HS-27A (cell line): ENCODE data around the gene FOXL1.

Experiments used
- DNase-seq: peaks from one replicate; pipeline ENCODE4 v3.0.0-alpha.2; 2012; ENCODE audit warnings: low read depth, missing footprints

The FOXL1 gene

DNA sequence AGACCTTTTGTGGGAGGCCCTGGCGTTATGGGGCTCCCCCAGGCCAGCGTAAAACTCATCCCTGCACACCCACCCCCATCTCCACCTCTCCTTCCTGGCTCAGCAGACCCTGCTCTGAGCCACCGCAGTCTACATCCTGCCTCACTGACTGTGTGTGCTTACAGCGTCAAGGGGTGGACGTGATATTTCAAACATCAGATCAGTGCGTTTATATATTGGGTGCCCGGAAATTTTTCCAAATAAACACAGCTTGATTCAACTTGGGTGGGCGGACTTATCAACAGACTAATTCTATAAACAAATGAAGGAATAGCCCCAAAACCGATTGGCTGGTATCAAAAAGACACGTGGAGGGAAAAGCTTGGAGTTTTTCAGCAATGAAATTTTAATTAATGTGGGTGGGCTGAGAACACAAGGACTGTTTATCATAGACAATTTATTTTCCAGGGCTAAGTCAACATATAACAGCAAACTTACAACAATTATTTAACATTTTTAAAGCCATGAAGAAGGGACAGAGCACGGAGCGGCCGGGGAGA lies at the start of gene FOXL1:
FOXL1 (plus strand) TSS at position 489 of the 539 bp plus-strand sequence. CDS start 175 bp downstream, outside the sequence.
- DNase-seq: no peak

- DNase-seq: no peak
Observed at GRCh38 chr16:86529160-86529559, 49.2 kb upstream of the FOXL1 start.

DNA sequence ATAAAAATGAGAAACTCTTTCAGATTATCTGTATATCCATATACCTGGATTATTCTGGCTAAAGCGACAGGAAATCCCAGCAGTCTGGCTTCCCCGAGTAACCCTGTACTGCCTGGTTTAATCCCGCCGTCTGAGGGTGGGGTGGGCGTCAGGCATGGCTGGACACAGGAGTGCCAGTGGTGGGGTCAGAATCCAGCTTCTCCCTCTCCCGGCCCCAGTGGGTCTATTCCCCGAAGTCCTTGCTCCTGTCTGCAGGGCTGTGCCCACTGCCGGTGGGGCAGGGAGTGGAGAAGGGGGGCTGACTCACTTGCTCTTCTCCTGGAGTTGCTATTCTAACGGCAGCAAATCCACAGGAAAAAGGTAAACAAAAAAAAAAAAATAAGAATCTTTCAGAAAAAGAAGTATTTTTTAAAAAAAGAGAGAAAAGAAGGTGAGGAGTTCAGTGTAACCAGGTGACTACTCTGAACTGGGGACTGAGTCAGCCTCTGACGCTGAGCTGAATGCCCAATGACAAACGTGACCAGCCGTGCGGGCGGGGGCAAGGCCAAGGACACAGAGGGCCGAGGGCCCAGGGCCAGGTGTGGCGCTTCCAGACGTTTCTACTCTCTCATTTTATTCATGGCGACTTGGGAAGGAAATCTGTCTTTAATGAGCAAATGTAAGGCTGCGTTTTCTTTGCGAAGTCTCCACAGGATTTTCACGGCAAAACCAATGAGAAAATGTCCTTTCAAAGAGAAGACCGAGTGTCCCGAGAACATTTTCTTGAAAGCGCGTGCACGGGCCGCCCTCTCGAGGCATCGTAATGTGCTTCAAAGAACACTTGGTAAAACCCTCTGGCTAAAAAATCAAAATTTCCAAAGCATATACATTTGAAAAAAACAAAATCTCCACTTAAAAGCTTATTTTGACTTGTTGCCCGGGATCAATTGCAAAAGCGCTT lies 47.8 kb upstream of the FOXL1 start:
- DNase-seq: no peak

DNA sequence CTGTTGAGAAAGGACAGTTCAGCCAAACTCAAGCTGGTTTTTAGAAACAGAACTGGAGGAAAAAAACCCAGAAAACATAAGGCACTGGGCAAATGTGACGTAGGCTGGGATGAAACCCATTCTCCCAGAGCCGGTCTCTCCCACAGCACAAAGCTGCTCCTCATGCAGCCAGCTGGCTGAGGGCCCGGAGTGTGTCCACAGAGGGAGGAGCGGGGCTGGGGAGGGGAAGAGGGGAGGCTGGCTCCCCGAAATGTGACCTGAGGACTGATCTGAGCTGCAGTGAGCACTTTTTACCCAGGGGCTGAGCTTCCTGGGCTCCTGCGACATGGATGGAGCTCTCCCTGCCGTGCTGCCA lies 47.2 kb upstream of the FOXL1 start:
- no peak for DNase-seq

GRCh38 chr16:86531641-86532525 lies 46.5 kb upstream of the FOXL1 start:
- DNase-seq: no peak

- DNase-seq: no peak
Observed at GRCh38 chr16:86532526-86532815, 45.9 kb upstream of the FOXL1 start.

DNA sequence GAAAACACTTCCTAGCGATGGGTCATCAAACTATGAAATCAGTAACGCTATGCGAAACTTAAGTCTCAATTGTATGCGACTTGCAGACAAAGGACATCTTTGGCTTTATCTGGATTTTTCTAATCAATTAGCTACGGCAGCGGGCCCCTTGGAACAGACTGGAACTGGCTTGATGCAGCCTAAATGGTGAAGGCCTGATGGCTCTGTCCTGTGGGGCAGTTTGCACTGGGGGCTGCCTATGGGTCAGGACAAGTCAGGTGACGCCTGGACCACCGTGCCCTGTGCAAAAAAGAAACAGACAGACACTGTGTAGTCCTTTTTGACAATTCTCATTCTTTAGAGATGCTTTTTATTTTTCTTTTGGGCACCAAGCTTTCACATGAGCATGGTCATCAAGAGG lies 45.3 kb upstream of the FOXL1 start:
- DNase-seq: no peak

GRCh38 chr16:86533767-86534351 lies 44.5 kb upstream of the FOXL1 start:
- DNase-seq: no peak

DNA sequence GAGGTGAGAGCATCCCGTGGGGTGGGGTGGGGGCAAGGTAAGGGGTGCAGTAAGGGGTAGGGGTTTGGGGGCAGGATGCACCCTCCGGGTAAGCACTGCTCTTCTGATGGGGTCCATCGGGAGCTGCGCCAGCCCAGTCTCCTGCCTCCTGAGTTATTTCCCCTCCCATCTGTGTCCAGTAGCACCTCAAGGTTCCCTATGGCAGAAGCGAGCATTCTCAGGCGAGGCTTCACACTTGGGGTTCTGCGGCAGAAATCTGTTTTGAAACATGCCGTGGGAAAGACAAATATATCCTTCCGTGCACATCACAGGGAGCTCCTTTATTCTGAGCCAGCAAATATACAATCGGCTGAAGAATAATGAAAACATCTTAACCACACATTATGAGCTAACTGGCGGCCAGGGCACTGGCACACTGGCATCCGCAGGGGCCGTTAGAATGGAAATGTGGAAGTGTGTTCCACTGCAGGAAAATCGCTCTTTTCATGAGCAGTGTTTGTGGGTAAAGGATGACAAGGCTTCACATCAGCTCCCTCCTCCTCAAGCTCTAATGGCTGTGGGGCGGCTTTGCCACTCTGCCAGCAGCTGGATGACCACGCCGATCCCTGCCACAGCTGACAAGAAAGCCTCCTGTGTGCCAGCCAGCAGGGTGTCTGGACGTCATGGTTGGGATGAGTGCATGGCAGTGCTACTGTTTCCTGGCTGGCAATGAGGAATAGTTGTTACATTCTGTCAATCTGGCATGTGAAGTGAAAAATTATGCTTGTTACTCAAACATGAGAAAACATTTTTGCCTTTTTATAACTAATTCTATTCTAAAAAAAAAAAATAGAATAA lies 43.4 kb upstream of the FOXL1 start:
- no peak for DNase-seq

DNA sequence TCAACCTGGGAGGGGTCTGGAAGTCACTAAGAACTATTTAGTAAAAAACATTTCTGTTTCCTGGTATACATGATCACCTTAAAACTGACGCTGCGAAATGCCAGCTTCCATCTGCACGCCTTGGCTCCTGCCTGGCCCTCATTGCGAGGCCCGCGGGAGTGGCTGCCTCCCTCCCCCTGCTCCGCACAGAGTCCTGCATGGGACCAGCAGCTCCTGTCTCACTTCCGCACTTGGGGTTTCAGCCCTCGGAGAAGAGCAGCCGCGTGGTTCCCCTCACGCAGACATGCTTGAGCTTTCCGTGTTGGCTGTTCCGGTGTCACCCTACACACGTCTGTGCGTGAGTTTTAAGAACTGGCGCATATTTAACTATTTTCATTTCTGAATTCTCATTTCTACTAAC lies 41.7 kb upstream of the FOXL1 start:
- no peak for DNase-seq

GRCh38 chr16:86537486-86537885 lies 40.9 kb upstream of the FOXL1 start:
- DNase-seq: no peak

GRCh38 chr16:86538196-86538780 lies 40.1 kb upstream of the FOXL1 start:
- no peak for DNase-seq

DNA sequence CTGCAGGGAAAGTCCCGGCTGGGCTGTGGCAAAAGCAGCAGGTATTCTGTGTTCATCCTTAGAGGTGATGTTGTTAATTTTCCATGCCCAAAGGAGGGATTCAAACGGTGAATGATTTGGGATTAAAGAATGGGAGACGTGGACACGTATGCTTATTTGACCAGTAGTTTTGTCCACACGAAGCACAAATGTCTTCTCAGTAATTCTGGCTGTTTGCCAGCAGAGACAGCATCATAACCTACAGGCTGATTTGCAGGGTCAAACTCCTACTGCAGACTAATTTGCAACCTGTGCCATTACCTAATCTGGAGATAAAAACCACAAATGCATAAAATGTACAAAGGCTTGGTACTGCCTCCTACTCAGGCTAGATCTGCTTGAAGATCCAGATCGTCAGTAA lies 37.5 kb upstream of the FOXL1 start:
- no peak for DNase-seq

DNA sequence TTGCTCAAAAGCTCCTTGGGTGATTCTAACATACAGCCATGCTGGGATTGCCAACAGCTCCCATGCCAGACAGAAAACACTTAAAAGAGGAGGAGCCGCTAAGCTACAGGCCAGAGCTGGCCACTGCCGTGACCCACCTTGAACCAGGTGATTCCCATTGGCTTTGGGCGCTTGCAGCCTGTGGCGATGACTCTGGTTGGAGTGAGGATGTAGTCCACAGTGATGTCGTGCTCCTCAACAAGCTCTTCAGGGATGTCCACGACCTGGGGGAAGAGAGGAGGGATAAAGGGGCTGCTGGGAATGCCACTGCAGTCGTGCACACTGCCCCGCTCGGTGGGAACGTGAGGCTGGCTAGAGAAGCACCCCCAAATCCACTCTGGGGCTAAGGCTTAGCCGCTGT lies 36.8 kb upstream of the FOXL1 start:
- DNase-seq: no peak

- DNase-seq: no peak
Observed at GRCh38 chr16:86542756-86543750, 35.3 kb upstream of the FOXL1 start.

DNA sequence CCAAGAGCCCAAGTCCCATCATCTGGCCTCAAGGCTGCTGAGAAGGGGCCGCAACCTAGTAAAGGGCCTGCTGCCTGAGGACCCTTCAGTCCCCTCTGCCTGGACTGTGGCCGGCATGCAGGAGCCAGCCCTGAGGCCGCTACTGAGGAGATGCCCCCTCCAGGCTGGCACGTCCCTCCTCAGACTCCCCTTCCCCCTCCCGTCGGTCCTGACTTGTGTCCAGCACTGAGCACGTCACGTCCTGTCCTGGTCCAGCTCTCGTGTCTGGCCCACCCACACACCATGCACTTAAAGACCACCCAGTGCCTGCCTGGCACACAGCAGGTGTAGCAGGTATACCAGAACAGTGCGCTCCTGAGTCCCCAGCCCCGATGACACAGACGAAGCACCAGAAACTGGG lies 32.9 kb upstream of the FOXL1 start:
- no peak for DNase-seq

GRCh38 chr16:86545954-86546637 lies 32.3 kb upstream of the FOXL1 start:
- no peak for DNase-seq

- no peak for DNase-seq
Observed at GRCh38 chr16:86546638-86547013, 31.7 kb upstream of the FOXL1 start.

DNA sequence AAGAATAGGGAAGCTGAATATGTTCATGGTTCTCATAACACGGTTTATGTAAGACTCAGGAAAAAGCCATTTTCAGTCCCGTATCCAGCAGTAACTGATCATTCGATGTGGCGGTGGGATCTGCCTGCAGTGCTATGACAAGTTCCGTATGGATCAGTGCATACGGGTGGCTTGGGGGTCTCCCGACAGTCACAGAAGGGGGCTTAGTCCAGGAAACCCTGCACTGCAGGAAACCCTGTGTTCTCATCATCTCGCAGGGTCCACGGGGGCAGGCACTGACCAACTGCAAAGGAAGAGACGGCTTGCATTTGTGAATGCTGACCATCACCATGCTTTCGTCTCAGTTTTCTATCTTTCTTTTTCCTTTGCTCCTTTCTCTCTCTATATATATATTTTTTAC lies 31.1 kb upstream of the FOXL1 start:
- DNase-seq: no peak
